Uterus (tissue), 2 donors: ENCODE results near the gene CXorf58.

Source experiments
- CTCF ChIP-seq, 4 experiments: fragments of 200-600 bp in 2 of 4; fragments of 450-650 bp in 2 of 4; sonication (generic) in 2 of 4; IDR thresholded peaks; one replicate each; pipeline ENCODE4 v1.5.1; 2016 to 2019; ENCODE audit warnings: antibody characterized with exemption in 4 of 4, mild to moderate bottlenecking in 2 of 4, moderate library complexity in 1 of 4
- POLR2A ChIP-seq, 2 donors: fragments of 450-650 bp; IDR thresholded peaks; one replicate each; pipeline ENCODE4 v1.6.1; 2016; ENCODE audit warnings: antibody characterized with exemption in 2 of 2, mild to moderate bottlenecking in 1 of 2, moderate library complexity in 1 of 2

GRCh38 chrX:23930894-23931604 is 23.2 kb downstream of the CXorf58 start:
- TF ChIP-seq CTCF (IDR thresholded peaks at IDR 0.05) (no peak), POLR2A (IDR thresholded peaks at IDR 0.05) (no peak)
